GM03348 (cell line): ENCODE results near the gene LYZ.
A peak's percentile ranks its signal among the peaks of the same experiment; 100 is the strongest.

Experiments
- DNase-seq: peaks from one replicate; pipeline ENCODE4 v3.0.0; 2012; ENCODE audit warnings: low spot score

LYZ gene

DNA sequence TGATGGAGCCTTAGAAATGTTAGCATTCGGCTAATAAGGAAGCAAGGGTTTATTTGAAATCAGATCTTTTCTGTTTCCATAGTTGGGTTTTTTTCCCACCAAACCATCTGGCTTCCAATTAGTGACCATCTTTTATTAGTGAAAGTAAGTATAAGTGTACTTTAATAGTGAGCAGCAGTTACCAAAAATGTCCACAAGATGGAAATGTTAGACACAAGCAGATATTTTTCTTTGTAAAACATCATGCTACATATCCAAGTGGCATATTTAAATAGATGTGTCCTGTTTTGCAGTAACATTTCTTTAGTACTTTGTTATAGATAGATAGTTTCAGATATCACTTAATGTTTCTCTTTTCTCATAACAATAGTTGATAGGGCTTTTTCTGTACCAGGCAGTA, 40.2 kb downstream of the LYZ start:
- peak; percentile 65 for DNase-seq

DNA sequence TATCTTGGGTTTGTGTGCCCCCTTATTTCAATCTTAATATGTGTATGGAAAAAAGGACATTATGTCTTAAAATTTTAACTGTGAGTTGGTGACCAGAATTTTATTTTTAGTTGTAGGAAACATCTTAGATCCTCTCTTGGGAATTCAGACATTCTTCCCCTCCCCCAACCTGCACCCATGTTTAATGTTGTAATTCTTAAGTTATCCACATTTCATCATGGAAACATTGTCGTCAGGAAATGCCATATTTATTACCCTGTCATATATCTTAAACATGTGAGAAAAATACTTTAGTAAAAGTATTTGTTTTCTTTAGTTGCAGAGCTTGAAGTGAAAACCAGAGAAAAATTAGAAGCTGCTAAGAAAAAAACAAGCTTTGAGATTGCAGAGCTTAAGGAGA, 41.6 kb downstream of the LYZ start:
- peak; percentile 16 for DNase-seq

DNA sequence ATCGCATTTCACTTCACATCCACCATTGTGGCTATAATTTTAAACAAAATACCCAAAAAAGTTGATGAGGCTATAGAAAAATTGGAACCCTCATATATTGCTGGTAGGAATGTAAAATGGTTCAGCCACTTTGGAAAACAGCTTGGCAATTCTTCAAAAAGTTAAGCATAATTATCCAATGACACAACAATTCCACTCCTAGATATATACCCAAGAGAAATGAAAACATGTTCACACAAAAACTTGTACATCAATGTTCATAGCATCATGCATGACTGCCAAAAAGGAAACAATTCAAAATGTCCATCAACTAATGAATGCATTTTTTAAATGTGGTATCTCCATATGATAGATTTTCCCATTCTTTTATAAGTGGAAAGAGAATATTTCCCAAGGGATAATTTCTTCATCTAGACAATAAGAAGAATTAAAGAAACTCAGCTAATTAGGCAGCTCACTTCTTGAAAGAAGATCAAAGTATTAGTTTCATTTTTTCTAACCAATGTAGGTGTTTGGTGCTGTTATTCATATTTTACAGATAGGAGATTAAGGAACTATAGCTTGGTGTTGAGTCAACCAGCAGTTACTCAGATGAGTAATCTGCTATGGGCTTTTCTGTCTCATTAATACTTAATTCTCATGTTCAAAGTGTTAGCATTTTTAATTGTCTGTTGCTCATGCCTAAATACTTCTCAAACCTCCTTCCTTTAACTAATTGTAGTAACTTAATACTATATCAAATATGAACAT, 44.2 kb downstream of the LYZ start:
- DNase-seq: no peak

DNA sequence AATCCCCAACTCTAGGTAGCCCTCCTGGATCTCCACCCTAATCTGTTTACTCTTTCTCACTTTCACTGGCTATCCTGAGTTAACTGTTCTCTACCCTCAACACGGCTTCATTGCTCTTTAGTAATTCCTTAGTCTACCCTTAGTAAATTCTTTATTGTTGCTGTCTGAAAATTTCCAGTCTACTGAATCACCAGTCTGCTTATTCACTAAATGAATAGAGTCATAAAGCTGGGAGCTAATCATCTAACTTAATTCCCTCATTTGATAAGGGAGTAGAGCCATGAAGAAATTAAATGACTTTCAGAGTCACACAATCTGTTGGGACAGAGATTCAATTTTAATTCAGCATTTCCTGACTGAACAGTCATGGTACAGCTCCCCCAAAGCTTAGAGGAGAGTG, 47.9 kb downstream of the LYZ start:
- no peak for DNase-seq

DNA sequence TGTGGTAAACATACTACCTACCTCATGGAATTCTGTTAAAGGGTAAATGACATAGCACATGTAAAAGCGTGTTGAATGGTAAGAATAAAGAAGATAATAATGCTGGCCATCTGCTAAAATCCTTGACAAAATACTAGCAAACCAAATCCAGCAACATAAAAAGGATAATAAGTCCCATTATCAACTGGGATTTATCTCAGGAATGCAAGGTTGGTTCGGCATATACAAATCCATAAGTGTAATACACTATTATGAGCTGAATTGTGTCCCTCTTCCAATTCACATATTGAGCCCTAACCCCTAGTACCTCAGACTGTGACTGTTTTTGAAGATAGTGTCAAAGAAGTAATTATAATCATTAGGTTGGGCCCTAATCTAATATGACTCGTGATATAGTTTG, 48.8 kb downstream of the LYZ start:
- DNase-seq: no peak

DNA sequence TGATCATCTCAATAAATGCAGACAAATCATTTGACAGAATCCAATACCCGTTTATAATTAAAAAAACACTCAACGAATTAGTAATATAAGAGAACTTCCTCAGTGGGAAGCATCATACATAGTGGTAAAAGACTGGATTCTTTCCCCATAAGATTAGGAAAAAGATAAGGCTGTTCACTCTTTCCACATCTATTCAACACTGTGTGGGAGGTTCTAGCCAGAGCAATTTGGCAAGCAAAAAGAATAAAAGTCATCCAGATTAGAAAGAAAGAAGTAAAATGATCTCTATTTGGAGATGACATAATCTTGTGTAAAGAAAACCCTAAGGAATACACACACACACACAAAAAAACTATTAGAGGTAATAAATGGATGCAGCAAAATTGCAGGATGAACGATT, 49.8 kb downstream of the LYZ start:
- peak; percentile 15 for DNase-seq

DNA sequence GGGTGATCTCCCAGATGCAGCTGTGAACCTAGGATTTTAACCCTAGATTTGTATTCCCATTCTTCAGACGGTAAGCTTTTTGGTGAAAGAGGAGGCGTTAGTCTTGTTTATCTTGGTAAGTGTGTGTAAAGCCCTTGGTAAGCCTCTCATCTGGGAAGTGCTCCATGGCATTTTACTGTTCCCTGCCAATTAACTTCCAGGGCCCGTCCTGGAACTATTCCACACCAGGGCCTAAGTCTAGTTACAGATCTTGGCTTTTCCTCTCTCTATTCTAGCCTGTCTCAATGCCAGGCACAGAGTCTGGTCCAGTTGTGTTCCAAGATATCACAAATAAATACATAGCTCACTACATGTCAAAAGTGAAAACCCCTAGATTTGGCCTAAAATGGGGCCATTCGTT, 53.8 kb downstream of the LYZ start:
- DNase-seq: no peak
